H1 (cell line): ENCODE data around the gene MYO9B. TPM values are rescaled to one million over a fixed set of nuclear protein-coding genes. Genes with fewer than 3 reads are reported as not detected.

Experiments used
- CTCF ChIA-PET: fragments of 300-600 bp; sonication (Branson Sonifier 250); formaldehyde crosslinking; loops from one replicate; lab custom pipeline; 2021; ENCODE audit not compliant: partially characterized antibody; lab: Charles Lee
- POLR2A ChIA-PET: fragments of 300-600 bp; sonication (Branson Sonifier 250); formaldehyde crosslinking; loops from one replicate; lab custom pipeline; 2021; ENCODE audit warnings: inconsistent platforms; ENCODE audit not compliant: partially characterized antibody; lab: Charles Lee
- DNase-seq, 2 experiments: peaks; one replicate each; pipeline versions ENCODE4 v3.0.0 to v3.0.0-alpha.2; 2010 to 2022; ENCODE audit warnings: low spot score in 2 of 2, low read depth in 1 of 2, mixed read lengths in 1 of 2
- FAIRE-seq: peaks from 2 replicates; lab custom pipeline; 2011; peaks lifted over from hg19 to GRCh38; lab: Jason Lieb, UNC
- H2AFZ ChIP-seq: 2 replicates; pipeline ENCODE4 v1.8.1; 2012; ENCODE audit warnings: low read length, inconsistent platforms
- H2AK5ac ChIP-seq: 2 replicates; pipeline ENCODE4 v1.6.1; 2013; ENCODE audit warnings: low read depth, low read length
- H2BK120ac ChIP-seq: replicated peaks from 2 replicates; pipeline ENCODE3; 2013; ENCODE audit warnings: low read depth, low read length, inconsistent platforms
- H2BK12ac ChIP-seq: 2 replicates; pipeline ENCODE4 v1.6.1; 2013; ENCODE audit warnings: low read depth, low read length
- H2BK15ac ChIP-seq: 2 replicates; pipeline ENCODE4 v1.6.1; 2013; ENCODE audit warnings: low read length
- H2BK20ac ChIP-seq: 2 replicates; pipeline ENCODE4 v1.6.1; 2013; ENCODE audit warnings: low read length
- H2BK5ac ChIP-seq: 2 replicates; pipeline ENCODE4 v1.6.1; 2013; ENCODE audit warnings: low read depth, low read length
- H3K14ac ChIP-seq: 2 replicates; pipeline ENCODE4 v1.6.1; 2013; ENCODE audit warnings: inconsistent platforms; ENCODE audit not compliant: insufficient read length
- H3K18ac ChIP-seq: 2 replicates; pipeline ENCODE4 v1.6.1; 2013; ENCODE audit warnings: low read length; ENCODE audit errors: extremely low read depth
- H3K23ac ChIP-seq: 2 replicates; pipeline ENCODE4 v1.6.1; 2013; ENCODE audit warnings: inconsistent platforms; ENCODE audit not compliant: insufficient read length
- H3K23me2 ChIP-seq: 2 replicates; pipeline ENCODE4 v1.6.1; 2013; ENCODE audit warnings: low read depth, low read length
- H3K27ac ChIP-seq: 2 replicates; pipeline ENCODE4 v1.6.1; 2011; ENCODE audit warnings: low read depth, low read length, inconsistent platforms
- H3K27me3 ChIP-seq, 4 experiments: replicated peaks in 1 of 4; 1 replicate in 1 of 4; 2 replicates in 3 of 4; pipeline versions ENCODE4 v1.6.1 to v1.8.1; 2011 to 2013; ENCODE audit warnings: low read length in 3 of 4, mild to moderate bottlenecking in 3 of 4, inconsistent platforms in 2 of 4, mixed read lengths in 2 of 4, moderate library complexity in 1 of 4; ENCODE audit not compliant: control insufficient read depth in 3 of 4, insufficient read depth in 3 of 4; ENCODE audit errors: extremely low read depth in 1 of 4
- H3K36me3 ChIP-seq, 4 experiments: 2 replicates each; pipeline versions ENCODE4 v1.6.1 to v1.8.1; 2011 to 2013; ENCODE audit warnings: mild to moderate bottlenecking in 4 of 4, low read length in 3 of 4, moderate library complexity in 2 of 4, control low read depth in 1 of 4, inconsistent platforms in 1 of 4; ENCODE audit not compliant: insufficient read depth in 4 of 4, control insufficient read depth in 2 of 4
- H3K4ac ChIP-seq: replicated peaks from 2 replicates; pipeline ENCODE3; 2013; ENCODE audit warnings: low read length, low read depth, mixed read lengths, inconsistent platforms; ENCODE audit not compliant: insufficient read length
- H3K4me1 ChIP-seq, 4 experiments: replicated peaks in 1 of 4; 1 replicate in 1 of 4; 2 replicates in 3 of 4; pipeline versions ENCODE4 v1.6.1 to v1.8.1; 2011 to 2013; ENCODE audit warnings: low read length in 3 of 4, inconsistent platforms in 2 of 4, mixed read lengths in 1 of 4; ENCODE audit not compliant: insufficient read depth in 4 of 4, control insufficient read depth in 3 of 4
- H3K4me2 ChIP-seq, 2 experiments: 2 replicates each; pipeline versions ENCODE4 v1.6.1 to v1.8.1; 2011 to 2013; ENCODE audit warnings: low read depth in 2 of 2, low read length in 2 of 2, control low read depth in 1 of 2, inconsistent platforms in 1 of 2, mild to moderate bottlenecking in 1 of 2; ENCODE audit not compliant: insufficient read depth in 1 of 2
- H3K4me3 ChIP-seq, 4 experiments: fragments of 200-600, 300-600 bp in 1 of 4; sonication (generic), shearing (Covaris generic), sonication (Bioruptor Twin) in 1 of 4; 2 replicates each; pipeline versions ENCODE4 v1.5.1 to v1.8.1; 2011 to 2016; ENCODE audit warnings: low read length in 4 of 4, low read depth in 3 of 4, control low read depth in 2 of 4, inconsistent platforms in 2 of 4, mild to moderate bottlenecking in 2 of 4, mixed read lengths in 1 of 4, moderate library complexity in 1 of 4; ENCODE audit not compliant: insufficient read depth in 2 of 4; ENCODE audit errors: extremely low read depth in 1 of 4
- H3K56ac ChIP-seq: replicated peaks from 2 replicates; pipeline ENCODE3; 2013; ENCODE audit warnings: low read depth, mild to moderate bottlenecking, mixed read lengths, low read length, inconsistent platforms; ENCODE audit not compliant: insufficient read length
- H3K79me1 ChIP-seq: 2 replicates; pipeline ENCODE4 v1.6.1; 2013; ENCODE audit warnings: low read depth, low read length, control low read depth
- H3K79me2 ChIP-seq, 2 experiments: 2 replicates each; pipeline versions ENCODE4 v1.6.1 to v1.8.1; 2012 to 2013; ENCODE audit warnings: low read length in 2 of 2, mild to moderate bottlenecking in 2 of 2, inconsistent platforms in 1 of 2; ENCODE audit not compliant: insufficient read depth in 2 of 2, control insufficient read depth in 1 of 2
- H3K9ac ChIP-seq, 4 experiments: replicated peaks in 1 of 4; 1 replicate in 1 of 4; 2 replicates in 3 of 4; pipeline versions ENCODE4 v1.6.1 to v1.8.1; 2011 to 2013; ENCODE audit warnings: low read depth in 3 of 4, low read length in 3 of 4, control low read depth in 2 of 4, mild to moderate bottlenecking in 2 of 4, moderate library complexity in 2 of 4, inconsistent platforms in 1 of 4; ENCODE audit errors: extremely low read depth in 1 of 4
- H3K9me3 ChIP-seq, 2 experiments: 2 replicates each; pipeline versions ENCODE4 v1.6.1 to v1.8.1; 2012 to 2013; ENCODE audit warnings: mild to moderate bottlenecking in 2 of 2, moderate library complexity in 2 of 2, control low read depth in 1 of 2, inconsistent platforms in 1 of 2, low read depth in 1 of 2, low read length in 1 of 2, mixed read lengths in 1 of 2; ENCODE audit not compliant: insufficient read depth in 2 of 2
- H4K20me1 ChIP-seq, 2 experiments: replicated peaks in 1 of 2; 2 replicates each; pipeline versions ENCODE3 to v1.8.1; 2011 to 2013; ENCODE audit warnings: inconsistent platforms in 2 of 2, low read length in 2 of 2, mild to moderate bottlenecking in 1 of 2; ENCODE audit not compliant: insufficient read depth in 2 of 2, control insufficient read depth in 1 of 2
- H4K5ac ChIP-seq: 2 replicates; pipeline ENCODE4 v1.6.1; 2013; ENCODE audit warnings: low read length, low read depth, mixed read lengths, inconsistent platforms; ENCODE audit not compliant: insufficient read length
- H4K8ac ChIP-seq: 2 replicates; pipeline ENCODE4 v1.8.0; 2013; ENCODE audit warnings: mild to moderate bottlenecking, moderate library complexity, low read length, inconsistent platforms; ENCODE audit not compliant: insufficient read depth; ENCODE audit errors: extremely low read depth
- H4K91ac ChIP-seq: replicated peaks from 2 replicates; pipeline ENCODE3; 2013; ENCODE audit warnings: low read length, mixed read lengths, inconsistent platforms; ENCODE audit not compliant: insufficient read length
- CBX5 ChIP-seq: fragments of 300-800, 300-1000 bp; sonication (generic); IDR thresholded peaks from 2 replicates; pipeline ENCODE4 v1.7.1; 2016; ENCODE audit warnings: antibody characterized with exemption, low read length, low read depth
- CBX8 ChIP-seq: fragments of 300-800, 300-1000 bp; sonication (generic); IDR thresholded peaks from 2 replicates; pipeline ENCODE4 v1.7.1; 2016; ENCODE audit warnings: low read depth, low read length, borderline replicate concordance
- EZH2 ChIP-seq: fragments of 200-600 bp; sonication (generic); IDR thresholded peaks from 2 replicates; pipeline ENCODE4 v1.7.1; 2012; ENCODE audit warnings: low read depth, mild to moderate bottlenecking, moderate library complexity, low read length, inconsistent platforms; ENCODE audit not compliant: severe bottlenecking
- FOSL1 ChIP-seq: IDR thresholded peaks from 2 replicates; pipeline ENCODE4 v1.6.1; 2011; ENCODE audit warnings: mild to moderate bottlenecking, low read depth, low read length, moderate library complexity; ENCODE audit not compliant: insufficient read depth
- KDM1A ChIP-seq: fragments of 200-600, 300-600 bp; sonication (generic); IDR thresholded peaks from 2 replicates; pipeline ENCODE4 v1.7.1; 2016; ENCODE audit warnings: mild to moderate bottlenecking, low read length, borderline replicate concordance
- POLR2A ChIP-seq, 2 experiments: IDR thresholded peaks; 1 replicate in 1 of 2; 2 replicates in 1 of 2; pipeline ENCODE4 v1.6.1; 2011; ENCODE audit warnings: low read depth in 2 of 2, low read length in 2 of 2, mild to moderate bottlenecking in 2 of 2; ENCODE audit errors: control extremely low read depth in 1 of 2
- SIRT6 ChIP-seq: IDR thresholded peaks from one replicate; pipeline ENCODE4 v1.7.1; 2012; ENCODE audit warnings: low read length, inconsistent platforms
- SP4 ChIP-seq: IDR thresholded peaks from 2 replicates; pipeline ENCODE4 v1.6.1; 2012; ENCODE audit warnings: low read length, inconsistent platforms
- SRF ChIP-seq: IDR thresholded peaks from 2 replicates; pipeline ENCODE4 v1.6.1; 2011; ENCODE audit warnings: mild to moderate bottlenecking, low read depth, low read length, moderate library complexity
- TEAD4 ChIP-seq: IDR thresholded peaks from 2 replicates; pipeline ENCODE4 v1.6.1; 2012; ENCODE audit warnings: low read depth, low read length, inconsistent platforms, mixed read lengths
- WGBS, 2 experiments: shearing (Covaris generic) in 1 of 2; methylation state at CpG; one replicate each; pipeline versions ENCODE4 v1.1.6 to v1.1.7; 2013 to 2015; ENCODE audit warnings: low lambda C conversion rate in 2 of 2, mixed read lengths in 2 of 2, inconsistent platforms in 1 of 2, low coverage in 1 of 2, missing lambda C conversion rate in 1 of 2; ENCODE audit not compliant: insufficient replicate concordance in 2 of 2, insufficient coverage in 1 of 2, insufficient read length in 1 of 2; ENCODE audit errors: extremely low coverage in 1 of 2, missing lambda C conversion rate in 1 of 2; 5-methylcytosine and 5-hydroxymethylcytosine counted together
- polyA plus RNA-seq, 7 experiments: library from polyadenylated mRNA; depleted of rRNA in 3 of 7; stranded (reverse) in 5 of 7; unstranded in 2 of 7; fragments of >200 nt in 5 of 7; fragments of 200-250 nt in 2 of 7; gene quantifications; 1 replicate in 5 of 7; 2 replicates in 1 of 7; 4 replicates in 1 of 7; pipeline versions ENCODE4 v1.2.1 to v1.2.3, GENCODE V29; 2011 to 2013; ENCODE audit warnings: missing spikeins in 2 of 7, mixed read lengths in 2 of 7
- total RNA-seq: library from RNA; stranded (reverse); fragmentation: NEBNext Ultra II Directional; extraction: Animal tissue kit (Norgen Biotek cat#: 25700); gene quantifications from 2 replicates; pipeline ENCODE4 v1.2.1, GENCODE V29; 2021
- TF ChIP-seq, protein P1 (sequence below), 3 experiments: IDR thresholded peaks; 1 replicate in 2 of 3; 2 replicates in 1 of 3; pipeline versions ENCODE4 v1.5.1 to v1.6.1; 2011; ENCODE audit warnings: low read length in 3 of 3, mild to moderate bottlenecking in 3 of 3, inconsistent platforms in 2 of 3, low read depth in 1 of 3, moderate library complexity in 1 of 3; ENCODE audit not compliant: insufficient read depth in 1 of 3; ENCODE audit errors: control extremely low read depth in 1 of 3

Gene MYO9B
- total and polyA plus RNA-seq, 2 of the 8 experiments (the other 6 are each of a cell fraction or from before 2014, with no cell fraction given), result 27.6 to 77.1 TPM

DNA sequence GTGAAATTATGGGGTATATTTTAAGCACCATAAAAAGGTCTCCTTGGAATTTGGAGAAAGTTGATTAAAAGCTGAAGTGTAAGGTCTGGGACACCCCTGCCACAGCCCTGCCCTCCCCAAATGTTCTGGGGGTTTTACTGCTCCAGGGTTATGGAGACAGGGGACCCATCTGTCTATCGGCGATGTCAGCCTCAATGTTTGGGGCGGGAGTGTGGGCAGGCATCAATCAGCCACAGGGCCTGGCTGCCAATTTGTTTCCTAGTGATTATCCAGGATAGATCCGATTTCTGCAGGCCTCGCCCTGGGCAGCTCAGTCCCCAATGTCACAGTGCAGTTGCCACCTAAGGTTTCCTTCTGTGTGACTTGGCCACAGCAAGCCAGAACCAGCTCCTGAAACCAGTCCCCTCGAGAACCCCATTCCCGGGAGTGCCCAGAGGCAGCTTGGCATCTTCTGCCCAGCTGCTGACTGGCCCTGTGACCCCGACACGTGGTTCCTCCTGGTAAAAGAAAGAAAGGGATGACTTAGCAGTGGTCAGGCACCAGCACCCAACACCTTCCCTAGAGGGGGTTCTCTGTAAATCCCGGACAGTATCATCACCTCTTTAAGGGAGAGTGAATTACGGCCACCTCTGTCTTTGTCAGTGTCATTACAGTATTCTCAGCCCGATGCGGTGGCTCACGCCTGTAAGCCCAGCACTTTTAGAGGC lies 41.6 kb downstream of the MYO9B start:
- Histone ChIP-seq H2BK120ac (no peak overlapping the region), H3K23ac (no peak overlapping the region), H3K9ac (no peak overlapping the region), H3K79me1 (peaks cover 2% of the 10 kb centered on the region), H3K9me3 (no peaks in the 10 kb centered on the region), H4K20me1 (peaks cover 10 to 11% of the 10 kb centered on the region in 2 experiments), H3K4me3 (no peak overlapping the region), H2AFZ (no peak overlapping the region), H2BK15ac (no peak overlapping the region), H2BK12ac (no peak overlapping the region), H3K36me3 (no peaks in the 10 kb centered on the region), H3K56ac (no peak overlapping the region), H2AK5ac (no peak overlapping the region), H3K27me3 (no peaks in the 10 kb centered on the region), H3K4me1 (peaks cover 5 to 24% (median 16%) of the 10 kb centered on the region in 4 experiments), H3K18ac (no peak overlapping the region), H2BK5ac (no peak overlapping the region), H3K23me2 (peaks cover 2% of the 10 kb centered on the region; the same call in 1 of the 2 replicates), H2BK20ac (no peak overlapping the region), H4K8ac (no peak overlapping the region), H4K5ac (no peak overlapping the region), H3K4ac (no peak overlapping the region), H3K4me2 (no peak overlapping the region), H3K79me2 (no peaks in the 10 kb centered on the region; a peak in 1 of 4 replicates), H3K14ac (no peak overlapping the region), H4K91ac (no peak overlapping the region), H3K27ac (no peak overlapping the region)
- DNase-seq (no peak), FAIRE-seq (no peak)
- CTCF ChIA-PET, result interaction anchor here (0.6 to 1.8 kb wide), 6 partner anchors 11 to 345 kb away, joined by 3 to 5 read pairs (median 4); no protein-coding TSS in a partner anchor
- 87% methylated on average over 14 of the region's 14 CpGs; no CpG with 5 or more reads in 1 of the 2 experiments for WGBS, 2 experiments
- POLR2A ChIA-PET, result interaction anchor here (0.9 kb wide), 1 partner anchor 19 kb away, joined by 3 read pairs; no protein-coding TSS in a partner anchor
- no peak for TF ChIP-seq EZH2
- no peak for TF ChIP-seq POLR2A (IDR thresholded peaks at IDR 0.05; ENCODE audit: control extremely low read depth in 1 of 2, low read depth in 2 of 2, low read length in 2 of 2)
- no peak for TF ChIP-seq FOSL1
- no peak for TF ChIP-seq CBX8
- TF ChIP-seq SIRT6, result no peak
- TF ChIP-seq SRF, result no peak
- TF ChIP-seq, protein P1, sequence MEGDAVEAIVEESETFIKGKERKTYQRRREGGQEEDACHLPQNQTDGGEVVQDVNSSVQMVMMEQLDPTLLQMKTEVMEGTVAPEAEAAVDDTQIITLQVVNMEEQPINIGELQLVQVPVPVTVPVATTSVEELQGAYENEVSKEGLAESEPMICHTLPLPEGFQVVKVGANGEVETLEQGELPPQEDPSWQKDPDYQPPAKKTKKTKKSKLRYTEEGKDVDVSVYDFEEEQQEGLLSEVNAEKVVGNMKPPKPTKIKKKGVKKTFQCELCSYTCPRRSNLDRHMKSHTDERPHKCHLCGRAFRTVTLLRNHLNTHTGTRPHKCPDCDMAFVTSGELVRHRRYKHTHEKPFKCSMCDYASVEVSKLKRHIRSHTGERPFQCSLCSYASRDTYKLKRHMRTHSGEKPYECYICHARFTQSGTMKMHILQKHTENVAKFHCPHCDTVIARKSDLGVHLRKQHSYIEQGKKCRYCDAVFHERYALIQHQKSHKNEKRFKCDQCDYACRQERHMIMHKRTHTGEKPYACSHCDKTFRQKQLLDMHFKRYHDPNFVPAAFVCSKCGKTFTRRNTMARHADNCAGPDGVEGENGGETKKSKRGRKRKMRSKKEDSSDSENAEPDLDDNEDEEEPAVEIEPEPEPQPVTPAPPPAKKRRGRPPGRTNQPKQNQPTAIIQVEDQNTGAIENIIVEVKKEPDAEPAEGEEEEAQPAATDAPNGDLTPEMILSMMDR (IDR thresholded peaks at IDR 0.05; ENCODE audit: control extremely low read depth in 1 of 3, insufficient read depth in 1 of 3, low read depth in 1 of 3, low read length in 3 of 3), result no peak
- TF ChIP-seq SP4, result no peak
- no peak for TF ChIP-seq CBX5
- no peak for TF ChIP-seq KDM1A
- TF ChIP-seq TEAD4, result no peak
